GM12878 (cell line): ENCODE measurements around the gene TTC39B. TPM values are rescaled to one million over a fixed set of nuclear protein-coding genes. Genes with fewer than 3 reads are reported as not detected.

Experiments
- ATAC-seq: fragments of 200-7000 bp; cut with Tn5 transposase; 3 replicates; pipeline ENCODE4 v1.9.1; 2020; ENCODE audit warnings: mild to moderate bottlenecking, moderate library complexity
- BruUV-seq: library from RNA; stranded (reverse); fragments of 400-500 nt; replicated peaks from 2 replicates; lab custom pipeline; 2021; lab: Mats Ljungman, UMichigan
- CTCF ChIA-PET: fragments of 300-600 bp; sonication (Branson Sonifier 250); formaldehyde crosslinking; extraction: SDS; loops from one replicate; lab custom pipeline; 2021; ENCODE audit warnings: inconsistent platforms; lab: Yijun Ruan, JAX
- POLR2A ChIA-PET: fragments of 350-600 bp; formaldehyde crosslinking; extraction: SDS; loops from one replicate; lab custom pipeline; 2021; ENCODE audit warnings: inconsistent platforms; lab: Charles Lee
- RAD21 ChIA-PET: fragments of 300-600 bp; sonication (Branson Sonifier 250); formaldehyde crosslinking; loops from one replicate; lab custom pipeline; 2023; ENCODE audit warnings: antibody characterized with exemption; ENCODE audit not compliant: unreplicated experiment; lab: Charles Lee
- SMC1A ChIA-PET: fragments of 300-600 bp; sonication (Branson Sonifier 250); formaldehyde crosslinking; loops from one replicate; lab custom pipeline; 2023; ENCODE audit not compliant: unreplicated experiment, uncharacterized antibody; lab: Charles Lee
- DNase-seq: peaks from one replicate; pipeline ENCODE4 v3.0.0-alpha.2; 2011; ENCODE audit warnings: low read depth, low spot score
- FAIRE-seq: peaks from 3 replicates; lab custom pipeline; 2011; peaks lifted over from hg19 to GRCh38; lab: Jason Lieb, UNC
- H2AFZ ChIP-seq: 2 replicates; pipeline ENCODE4 v1.6.0; 2011; ENCODE audit warnings: low read depth, low read length, control low read depth; ENCODE audit not compliant: control insufficient read depth
- H3K27ac ChIP-seq: 2 replicates; pipeline ENCODE4 v1.5.1; 2011; ENCODE audit warnings: control low read depth; ENCODE audit not compliant: control insufficient read depth, insufficient read depth
- H3K27me3 ChIP-seq, 2 experiments: replicated peaks in 1 of 2; 2 replicates each; pipeline versions ENCODE4 v1.6.0 to v1.6.1; 2011; ENCODE audit warnings: low read length in 1 of 2; ENCODE audit not compliant: control insufficient read depth in 2 of 2, insufficient read depth in 2 of 2
- H3K36me3 ChIP-seq, 2 experiments: 2 replicates each; pipeline ENCODE4 v1.5.1; 2011; ENCODE audit warnings: low read length in 1 of 2; ENCODE audit not compliant: control insufficient read depth in 2 of 2, insufficient read depth in 2 of 2
- H3K4me1 ChIP-seq: 2 replicates; pipeline ENCODE4 v1.6.1; 2011; ENCODE audit warnings: mild to moderate bottlenecking, low read length, moderate library complexity, mixed read lengths; ENCODE audit not compliant: control insufficient read depth, insufficient read depth
- H3K4me2 ChIP-seq: 2 replicates; pipeline ENCODE4 v1.6.0; 2011; ENCODE audit warnings: control low read depth; ENCODE audit not compliant: control insufficient read depth, insufficient read depth
- H3K4me3 ChIP-seq: fragments of 200-600 bp; sonication (generic); 2 replicates; pipeline ENCODE4 v1.5.1; 2016
- H3K79me2 ChIP-seq: 2 replicates; pipeline ENCODE4 v1.6.0; 2011; ENCODE audit warnings: low read length; ENCODE audit not compliant: control insufficient read depth, insufficient read depth
- H3K9ac ChIP-seq: 2 replicates; pipeline ENCODE4 v1.8.0; 2011; ENCODE audit warnings: low read length, control low read depth, mixed read lengths; ENCODE audit not compliant: control insufficient read depth, insufficient read depth
- H3K9me3 ChIP-seq: replicated peaks from 3 replicates; pipeline ENCODE4 v1.5.1; 2011; ENCODE audit warnings: mild to moderate bottlenecking, low read length; ENCODE audit not compliant: control insufficient read depth, insufficient read depth
- H4K20me1 ChIP-seq: 2 replicates; pipeline ENCODE4 v1.6.0; 2011; ENCODE audit not compliant: control insufficient read depth, insufficient read depth
- BACH1 ChIP-seq: fragments of 450-650 bp; IDR thresholded peaks from 2 replicates; pipeline ENCODE4 v1.6.1; 2017; ENCODE audit warnings: mild to moderate bottlenecking, borderline replicate concordance
- BRCA1 ChIP-seq: IDR thresholded peaks from 2 replicates; pipeline ENCODE4 v1.6.1; 2011; ENCODE audit warnings: low read depth, low read length, improper control_type of control experiment
- HDGF ChIP-seq: fragments of 450-650 bp; IDR thresholded peaks from 2 replicates; pipeline ENCODE4 v1.6.1; 2016; ENCODE audit warnings: antibody characterized with exemption
- IKZF1 ChIP-seq: fragments of 450-650 bp; conservative IDR thresholded peaks from 2 replicates; pipeline ENCODE4 v1.6.1; 2017; ENCODE audit warnings: antibody characterized with exemption, mild to moderate bottlenecking
- KAT2A ChIP-seq: conservative IDR thresholded peaks from 2 replicates; pipeline ENCODE4 v1.6.1; 2011; ENCODE audit warnings: low read depth, low read length; ENCODE audit not compliant: control insufficient read depth
- PAX5 ChIP-seq: IDR thresholded peaks from 2 replicates; pipeline ENCODE4 v1.6.1; 2011; ENCODE audit warnings: low read depth, low read length, borderline replicate concordance
- RAD21 ChIP-seq: IDR thresholded peaks from 2 replicates; pipeline ENCODE4 v1.6.1; 2011; ENCODE audit warnings: mild to moderate bottlenecking, low read depth, low read length, moderate library complexity; ENCODE audit not compliant: insufficient read depth
- WGBS: methylation state at CpG from one replicate; pipeline ENCODE4 v1.1.6; 2016; ENCODE audit warnings: low lambda C conversion rate; ENCODE audit not compliant: insufficient replicate concordance, insufficient coverage; ENCODE audit errors: missing lambda C conversion rate; 5-methylcytosine and 5-hydroxymethylcytosine counted together
- in situ Hi-C: fragments of 300-500 bp; cut with MboI; formaldehyde crosslinking; loops from 9 replicates; pipeline ENCODE4 v1.14.3; 2018; ENCODE audit warnings: mixed read lengths
- intact Hi-C: fragments of 100-400 bp; cut with micrococcal nuclease; formaldehyde crosslinking; loops from one replicate; pipeline ENCODE4 v1.14.2; 2022; ENCODE audit not compliant: unreplicated experiment
- polyA plus RNA-seq, 11 experiments: library from polyadenylated mRNA; depleted of rRNA in 4 of 11; unstranded in 6 of 11; stranded (reverse) in 5 of 11; fragments of >200 nt; fragmentation: Nextera tagmentation in 4 of 11; fragmentation: Illumina TruSeq in 1 of 11; extraction: Ambion mirVana in 4 of 11; extraction: Trizol in 1 of 11; gene quantifications; 1 replicate in 1 of 11; 2 replicates in 10 of 11; pipeline versions ENCODE4 v1.2.1 to v1.2.3, GENCODE V29; 2011 to 2016; ENCODE audit warnings: inconsistent platforms in 2 of 11, missing spikeins in 2 of 11, low read depth in 1 of 11
- total RNA-seq, 4 experiments: library from RNA; depleted of rRNA in 3 of 4; stranded (reverse); fragments of >200 nt in 3 of 4; fragmentation: Illumina TruSeq in 1 of 4; extraction: Trizol in 1 of 4; gene quantifications; 2 replicates each; pipeline versions ENCODE4 v1.2.1 to v1.2.3, GENCODE V29; 2013 to 2021
- TF ChIP-seq, protein P1 (sequence below): IDR thresholded peaks from 2 replicates; pipeline ENCODE4 v1.6.1; 2012; ENCODE audit warnings: low read depth, low read length, improper control_type of control experiment
- TF ChIP-seq, protein P2 (sequence below): fragments of 450-650 bp; IDR thresholded peaks from 2 replicates; pipeline ENCODE4 v1.6.1; 2017; ENCODE audit warnings: borderline replicate concordance
- TF ChIP-seq, protein P3 (sequence below): fragments of 450-650 bp; IDR thresholded peaks from 2 replicates; pipeline ENCODE4 v1.6.1; 2014; ENCODE audit warnings: mild to moderate bottlenecking

TTC39B gene
- total and polyA plus RNA-seq, 10 of the 15 experiments (the other 5 are each of a cell fraction or from before 2014, with no cell fraction given) = 0.68 to 2.5 (median 1.5) TPM

GRCh38 chr9:15306068-15306756, 804 bp downstream of the TTC39B start:
- no peaks in the 10 kb centered on the region for H3K79me2 ChIP-seq
- peaks cover 8% of the 10 kb centered on the region; the same call in 1 of the 2 replicates for H3K4me1 ChIP-seq
- WGBS = 9% methylated on average over 32 of the region's 32 CpGs
- no peak overlapping the region for H3K9ac ChIP-seq
- ATAC-seq = peak; percentile 47
- H3K36me3 ChIP-seq = no peaks in the 10 kb centered on the region
- peak overlapping the region; percentile 81 for H3K4me2 ChIP-seq
- no peak for DNase-seq
- no peaks in the 10 kb centered on the region for H3K9me3 ChIP-seq
- no peak overlapping the region for H3K27ac ChIP-seq
- no TSS peak for BruUV-seq
- POLR2A ChIA-PET = no interaction called here
- CTCF ChIA-PET = interaction anchor here (0.8 to 1.6 kb wide), 7 partner anchors 12 to 300 kb away, joined by 3 to 6 read pairs (median 4); no protein-coding TSS in a partner anchor
- H2AFZ ChIP-seq = peak overlapping the region; percentile 39
- intact Hi-C loops (loop anchor here (5.0 kb wide), 1 partner anchor 116 kb away; the partner anchor contains the start of gene SNAPC3), in situ Hi-C loops (no loop called here)
- no peak for FAIRE-seq
- no peaks in the 10 kb centered on the region for H4K20me1 ChIP-seq
- SMC1A ChIA-PET = interaction anchor here (1.0 to 3.1 kb wide), 3 partner anchors 10 to 352 kb away, joined by 3 to 21 read pairs (median 7); no protein-coding TSS in a partner anchor
- RAD21 ChIA-PET = interaction anchor here (1.5 kb wide), 1 partner anchor 227 kb away, joined by 4 read pairs; no protein-coding TSS in a partner anchor
- H3K4me3 ChIP-seq = peak overlapping the region; percentile 84
- no peaks in the 10 kb centered on the region; a peak in 1 of 4 replicates for H3K27me3 ChIP-seq
- TF ChIP-seq IKZF1 (peak; percentile 23; the same call in 1 of the 2 replicates), BRCA1 (no peak)
- TF ChIP-seq, all 136 proteins: peak for 1

DNA sequence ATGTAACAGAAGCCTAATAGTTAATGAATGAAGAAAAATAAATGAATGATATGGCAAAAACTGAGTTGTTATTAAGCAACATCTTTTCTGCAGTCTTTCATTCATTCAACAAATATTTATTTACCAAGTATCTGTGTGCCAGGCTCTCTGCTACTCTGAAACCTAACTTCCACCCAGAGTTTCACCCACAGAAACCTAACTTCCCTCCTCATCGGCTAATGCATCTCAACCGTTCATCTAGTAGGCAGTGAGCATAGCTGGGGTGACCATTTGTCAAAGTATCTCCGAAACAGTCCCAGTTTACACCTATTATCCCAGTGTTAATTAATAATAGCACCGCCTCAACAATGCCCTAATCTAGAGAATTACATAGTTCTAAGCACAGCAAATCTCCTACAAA, 1.5 kb downstream of the TTC39B start:
- Histone ChIP-seq H3K4me2 (peak overlapping the region; percentile 4; the same call in 1 of the 2 replicates), H3K27ac (no peak overlapping the region), H3K27me3 (no peaks in the 10 kb centered on the region; a peak in 1 of 4 replicates), H2AFZ (no peak overlapping the region), H3K4me3 (no peak overlapping the region), H4K20me1 (no peaks in the 10 kb centered on the region), H3K9ac (no peak overlapping the region), H3K36me3 (no peaks in the 10 kb centered on the region), H3K4me1 (peaks cover 8% of the 10 kb centered on the region; the same call in 1 of the 2 replicates), H3K79me2 (no peaks in the 10 kb centered on the region), H3K9me3 (no peaks in the 10 kb centered on the region)
- intact Hi-C loops (loop anchor here (5.0 kb wide), 1 partner anchor 117 kb away; the partner anchor contains the start of gene SNAPC3), in situ Hi-C loops (no loop called here)
- FAIRE-seq = no peak
- WGBS = 28% methylated on average over 4 of the region's 4 CpGs
- no peak for DNase-seq
- ChIA-PET POLR2A (interaction anchor here (0.6 to 1.4 kb wide), 2 partner anchors 115 to 121 kb away, joined by 3 to 4 read pairs; no protein-coding TSS in a partner anchor), SMC1A (interaction anchor here (0.7 to 3.1 kb wide), 6 partner anchors 9 to 353 kb away, joined by 3 to 21 read pairs (median 5); no protein-coding TSS in a partner anchor), CTCF (interaction anchor here (1.0 to 1.6 kb wide), 2 partner anchors 13 to 95 kb away, joined by 4 read pairs; no protein-coding TSS in a partner anchor), RAD21 (no interaction called here)
- no TSS peak for BruUV-seq
- no peak for ATAC-seq
- TF ChIP-seq BACH1 (no peak), RAD21 (no peak), KAT2A (no peak), HDGF (no peak), PAX5 (no peak)
- TF ChIP-seq, protein P1, sequence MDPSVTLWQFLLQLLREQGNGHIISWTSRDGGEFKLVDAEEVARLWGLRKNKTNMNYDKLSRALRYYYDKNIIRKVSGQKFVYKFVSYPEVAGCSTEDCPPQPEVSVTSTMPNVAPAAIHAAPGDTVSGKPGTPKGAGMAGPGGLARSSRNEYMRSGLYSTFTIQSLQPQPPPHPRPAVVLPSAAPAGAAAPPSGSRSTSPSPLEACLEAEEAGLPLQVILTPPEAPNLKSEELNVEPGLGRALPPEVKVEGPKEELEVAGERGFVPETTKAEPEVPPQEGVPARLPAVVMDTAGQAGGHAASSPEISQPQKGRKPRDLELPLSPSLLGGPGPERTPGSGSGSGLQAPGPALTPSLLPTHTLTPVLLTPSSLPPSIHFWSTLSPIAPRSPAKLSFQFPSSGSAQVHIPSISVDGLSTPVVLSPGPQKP = no peak
- TF ChIP-seq, protein P2, sequence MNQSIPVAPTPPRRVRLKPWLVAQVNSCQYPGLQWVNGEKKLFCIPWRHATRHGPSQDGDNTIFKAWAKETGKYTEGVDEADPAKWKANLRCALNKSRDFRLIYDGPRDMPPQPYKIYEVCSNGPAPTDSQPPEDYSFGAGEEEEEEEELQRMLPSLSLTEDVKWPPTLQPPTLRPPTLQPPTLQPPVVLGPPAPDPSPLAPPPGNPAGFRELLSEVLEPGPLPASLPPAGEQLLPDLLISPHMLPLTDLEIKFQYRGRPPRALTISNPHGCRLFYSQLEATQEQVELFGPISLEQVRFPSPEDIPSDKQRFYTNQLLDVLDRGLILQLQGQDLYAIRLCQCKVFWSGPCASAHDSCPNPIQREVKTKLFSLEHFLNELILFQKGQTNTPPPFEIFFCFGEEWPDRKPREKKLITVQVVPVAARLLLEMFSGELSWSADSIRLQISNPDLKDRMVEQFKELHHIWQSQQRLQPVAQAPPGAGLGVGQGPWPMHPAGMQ = no peak
- TF ChIP-seq, protein P3, sequence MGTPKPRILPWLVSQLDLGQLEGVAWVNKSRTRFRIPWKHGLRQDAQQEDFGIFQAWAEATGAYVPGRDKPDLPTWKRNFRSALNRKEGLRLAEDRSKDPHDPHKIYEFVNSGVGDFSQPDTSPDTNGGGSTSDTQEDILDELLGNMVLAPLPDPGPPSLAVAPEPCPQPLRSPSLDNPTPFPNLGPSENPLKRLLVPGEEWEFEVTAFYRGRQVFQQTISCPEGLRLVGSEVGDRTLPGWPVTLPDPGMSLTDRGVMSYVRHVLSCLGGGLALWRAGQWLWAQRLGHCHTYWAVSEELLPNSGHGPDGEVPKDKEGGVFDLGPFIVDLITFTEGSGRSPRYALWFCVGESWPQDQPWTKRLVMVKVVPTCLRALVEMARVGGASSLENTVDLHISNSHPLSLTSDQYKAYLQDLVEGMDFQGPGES = no peak
